Measurements from ENCODE around the gene PTPRE.

DNA sequence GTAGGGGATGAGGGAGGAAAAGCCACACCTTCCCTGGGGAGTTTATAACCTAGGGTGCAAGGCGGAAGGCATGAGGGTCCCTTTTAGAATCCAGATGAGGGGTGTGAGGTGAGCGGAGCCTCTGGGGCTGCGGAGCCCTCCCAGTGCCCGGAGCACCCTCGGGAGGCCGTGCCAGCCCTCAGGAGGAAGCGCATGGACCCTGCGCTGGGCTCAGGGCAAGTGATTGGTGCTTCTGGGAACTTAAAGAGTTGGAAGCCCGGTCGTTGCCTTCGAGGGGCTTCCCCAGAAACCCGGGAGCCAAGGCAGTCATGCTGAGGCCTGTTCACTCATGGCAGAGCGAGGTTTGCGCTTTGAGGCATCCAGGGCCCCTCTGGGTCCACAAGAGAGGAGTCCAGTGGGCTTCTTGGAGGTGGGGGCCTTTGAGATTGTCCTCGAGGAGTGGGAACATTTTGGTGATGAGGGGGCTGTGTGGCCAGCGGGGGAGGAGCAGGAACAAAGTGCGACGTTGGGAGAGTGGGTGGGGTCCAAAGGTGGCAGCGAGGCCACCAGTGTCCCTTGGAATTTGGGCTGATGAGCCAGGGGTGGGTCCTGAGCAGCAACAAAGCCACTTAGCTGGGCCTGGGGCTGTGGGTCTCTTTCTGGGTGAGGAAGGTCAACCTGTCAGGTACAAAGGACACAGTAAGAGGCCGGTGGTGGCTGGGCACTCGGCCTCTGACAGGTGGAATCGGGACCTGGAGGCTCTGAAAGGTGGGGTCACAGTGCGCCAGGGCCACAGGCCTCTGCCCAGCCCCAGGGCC, 139.5 kb downstream of the PTPRE start:
- TF ChIP-seq, protein P1, sequence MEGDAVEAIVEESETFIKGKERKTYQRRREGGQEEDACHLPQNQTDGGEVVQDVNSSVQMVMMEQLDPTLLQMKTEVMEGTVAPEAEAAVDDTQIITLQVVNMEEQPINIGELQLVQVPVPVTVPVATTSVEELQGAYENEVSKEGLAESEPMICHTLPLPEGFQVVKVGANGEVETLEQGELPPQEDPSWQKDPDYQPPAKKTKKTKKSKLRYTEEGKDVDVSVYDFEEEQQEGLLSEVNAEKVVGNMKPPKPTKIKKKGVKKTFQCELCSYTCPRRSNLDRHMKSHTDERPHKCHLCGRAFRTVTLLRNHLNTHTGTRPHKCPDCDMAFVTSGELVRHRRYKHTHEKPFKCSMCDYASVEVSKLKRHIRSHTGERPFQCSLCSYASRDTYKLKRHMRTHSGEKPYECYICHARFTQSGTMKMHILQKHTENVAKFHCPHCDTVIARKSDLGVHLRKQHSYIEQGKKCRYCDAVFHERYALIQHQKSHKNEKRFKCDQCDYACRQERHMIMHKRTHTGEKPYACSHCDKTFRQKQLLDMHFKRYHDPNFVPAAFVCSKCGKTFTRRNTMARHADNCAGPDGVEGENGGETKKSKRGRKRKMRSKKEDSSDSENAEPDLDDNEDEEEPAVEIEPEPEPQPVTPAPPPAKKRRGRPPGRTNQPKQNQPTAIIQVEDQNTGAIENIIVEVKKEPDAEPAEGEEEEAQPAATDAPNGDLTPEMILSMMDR (conservative IDR thresholded peaks at IDR 0.05; ENCODE audit: low read length) = no peak
- TF ChIP-seq EZH2phosphoT487 (IDR thresholded peaks at IDR 0.05; ENCODE audit: borderline replicate concordance) = no peak

Data from Loucy (cell line).